Pulmonary artery endothelial cell (primary cell): Measurements from ENCODE around the gene ALG10B. TPM values are rescaled to one million over a fixed set of nuclear protein-coding genes. Genes with fewer than 3 reads are reported as not detected.
"Not testable (repeated sequence)": the region's sequence is repeated elsewhere in the genome, so short reads cannot be mapped to it uniquely, and the experiment has no call there.

Source experiments
- DNase-seq: peaks from one replicate; pipeline ENCODE4 v3.0.0-alpha.2; 2011; ENCODE audit warnings: low read depth, low spot score
- total RNA-seq: library from RNA; depleted of rRNA; stranded (reverse); fragments of >200 nt; gene quantifications from 2 replicates; pipeline ENCODE4 v1.2.3, GENCODE V29; 2014

The ALG10B gene, protein sequence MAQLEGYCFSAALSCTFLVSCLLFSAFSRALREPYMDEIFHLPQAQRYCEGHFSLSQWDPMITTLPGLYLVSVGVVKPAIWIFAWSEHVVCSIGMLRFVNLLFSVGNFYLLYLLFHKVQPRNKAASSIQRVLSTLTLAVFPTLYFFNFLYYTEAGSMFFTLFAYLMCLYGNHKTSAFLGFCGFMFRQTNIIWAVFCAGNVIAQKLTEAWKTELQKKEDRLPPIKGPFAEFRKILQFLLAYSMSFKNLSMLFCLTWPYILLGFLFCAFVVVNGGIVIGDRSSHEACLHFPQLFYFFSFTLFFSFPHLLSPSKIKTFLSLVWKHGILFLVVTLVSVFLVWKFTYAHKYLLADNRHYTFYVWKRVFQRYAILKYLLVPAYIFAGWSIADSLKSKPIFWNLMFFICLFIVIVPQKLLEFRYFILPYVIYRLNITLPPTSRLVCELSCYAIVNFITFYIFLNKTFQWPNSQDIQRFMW
- 5.9 and 8.7 TPM in 2 replicates for total RNA-seq

DNA sequence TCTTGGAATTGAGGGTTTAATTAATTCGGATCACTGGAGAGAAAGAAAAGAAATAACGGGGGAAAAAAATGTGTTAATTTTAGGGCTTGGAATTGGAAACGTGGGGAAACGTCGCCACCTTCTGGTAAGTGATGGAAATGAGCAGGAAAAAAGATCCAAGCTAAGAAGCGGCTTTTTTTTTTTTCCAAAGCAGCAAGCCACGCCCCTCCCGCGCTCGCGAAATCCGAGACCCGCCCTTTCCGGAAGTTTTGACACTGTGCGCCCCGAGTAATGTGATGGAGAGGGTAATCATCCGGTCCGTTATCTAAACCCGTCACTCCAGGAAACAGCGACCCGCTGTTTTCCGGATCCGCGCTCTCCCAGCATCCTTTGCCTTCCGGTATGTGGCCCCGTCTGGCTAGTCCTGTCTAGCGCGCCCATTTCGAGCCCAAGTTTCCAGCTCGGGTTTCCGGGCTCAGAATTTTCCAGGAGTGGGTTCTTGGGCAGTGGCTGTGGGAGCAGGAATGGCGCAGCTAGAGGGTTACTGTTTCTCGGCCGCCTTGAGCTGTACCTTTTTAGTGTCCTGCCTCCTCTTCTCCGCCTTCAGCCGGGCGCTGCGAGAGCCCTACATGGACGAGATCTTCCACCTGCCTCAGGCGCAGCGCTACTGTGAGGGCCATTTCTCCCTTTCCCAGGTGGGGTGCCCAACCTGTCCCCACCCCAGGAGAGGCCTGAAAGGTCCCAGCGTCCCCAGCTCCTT is at the start of gene ALG10B:
Gene ALG10B, plus strand, starts transcription at position 384 of the 739 bp plus-strand sequence. Its CDS starts 120 bp downstream, at position 504.
- DNase-seq = peak; percentile 90

DNA sequence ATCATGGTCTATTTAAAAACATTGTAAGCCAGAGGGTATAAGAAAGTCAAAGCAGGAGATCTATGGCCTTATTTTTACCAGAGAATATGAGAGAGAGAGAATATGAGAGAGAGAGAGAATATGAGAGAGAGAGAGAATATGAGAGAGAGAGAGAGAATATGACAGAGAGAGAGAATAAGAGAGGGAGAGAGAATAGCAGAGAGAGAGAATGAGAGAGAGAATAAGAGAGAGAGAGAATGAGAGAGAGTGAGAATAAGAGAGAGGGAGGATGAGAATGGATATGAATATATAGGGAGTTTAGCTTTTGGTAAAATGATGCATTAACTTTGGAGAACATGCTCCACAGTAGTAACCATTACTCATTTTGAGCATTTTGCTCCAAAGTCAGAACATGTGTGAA is 48.0 kb upstream of the ALG10B start:
- no peak for DNase-seq

DNA sequence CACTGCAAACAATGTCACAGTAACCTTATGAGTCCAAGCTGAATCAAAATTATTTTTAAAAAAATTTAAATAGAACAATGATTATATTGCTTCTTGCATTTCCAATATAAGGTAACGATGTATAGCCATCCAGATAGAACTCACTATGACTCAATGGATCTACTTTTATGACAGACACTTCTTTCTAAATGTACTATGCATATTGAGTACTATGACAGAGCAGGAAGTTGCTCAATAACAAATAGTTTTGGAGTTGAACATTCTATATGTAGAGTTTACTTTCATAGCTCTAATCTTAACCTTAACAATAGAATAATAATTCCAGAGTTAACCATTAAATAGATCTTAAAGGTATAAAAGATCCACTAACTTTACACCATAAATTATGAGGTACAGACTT is 46.7 kb upstream of the ALG10B start:
- no peak for DNase-seq

DNA sequence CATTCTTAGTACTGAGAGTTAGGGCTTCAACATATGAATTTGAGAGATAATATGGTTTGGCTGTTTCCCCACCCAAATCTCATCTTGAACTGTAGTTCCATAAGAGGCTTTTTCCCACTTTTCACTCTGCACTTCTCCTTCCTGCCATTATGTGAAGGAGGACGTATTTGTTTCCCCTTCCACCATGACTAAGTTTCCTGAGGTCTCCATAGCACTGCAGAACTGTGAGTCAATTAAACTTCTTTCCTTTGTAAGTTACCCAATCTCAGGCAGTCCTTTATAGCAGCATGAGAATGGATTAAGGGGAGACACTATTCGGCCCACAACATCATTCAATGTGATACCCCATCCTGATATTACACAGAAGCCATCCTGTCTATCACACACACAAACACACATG is 36.8 kb upstream of the ALG10B start:
- DNase-seq = no peak

DNA sequence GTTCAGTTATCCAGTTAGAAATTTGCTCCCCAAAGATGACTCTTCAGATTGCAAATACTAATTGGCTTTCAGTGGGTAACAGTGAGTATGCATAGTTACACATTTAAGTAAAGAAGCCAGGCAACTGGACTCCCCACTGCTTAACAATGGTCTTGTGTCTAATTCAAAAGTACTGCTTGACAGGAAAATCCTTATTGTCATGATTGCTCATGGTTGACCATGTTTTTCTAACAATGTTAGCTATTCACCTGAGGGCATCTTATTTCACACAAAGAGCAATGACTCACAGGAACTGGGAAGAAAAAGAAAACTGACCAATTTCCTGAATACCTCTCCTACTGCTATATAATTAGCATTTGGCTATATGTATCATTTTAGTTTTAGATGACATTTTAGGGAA is 33.7 kb upstream of the ALG10B start:
- no peak for DNase-seq

DNA sequence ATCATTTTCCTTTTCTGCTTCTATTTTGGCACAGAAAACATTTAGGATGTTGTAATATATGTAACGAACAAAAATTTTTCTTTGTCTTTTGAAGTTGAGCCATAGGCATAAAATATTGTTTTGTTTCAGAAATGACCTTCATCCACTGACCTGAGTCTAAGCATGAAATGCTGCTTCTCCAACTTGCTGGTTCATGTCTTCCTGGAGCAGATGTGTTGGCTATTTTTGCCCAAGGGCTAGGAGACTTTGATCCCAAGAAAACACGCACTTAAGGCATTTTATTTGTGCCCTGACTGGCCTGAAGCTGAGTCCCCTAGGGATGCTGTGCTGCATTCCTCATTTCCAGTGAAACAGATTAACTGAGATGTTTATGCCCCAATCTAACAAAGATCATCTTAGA is 27.2 kb upstream of the ALG10B start:
- no peak for DNase-seq

DNA sequence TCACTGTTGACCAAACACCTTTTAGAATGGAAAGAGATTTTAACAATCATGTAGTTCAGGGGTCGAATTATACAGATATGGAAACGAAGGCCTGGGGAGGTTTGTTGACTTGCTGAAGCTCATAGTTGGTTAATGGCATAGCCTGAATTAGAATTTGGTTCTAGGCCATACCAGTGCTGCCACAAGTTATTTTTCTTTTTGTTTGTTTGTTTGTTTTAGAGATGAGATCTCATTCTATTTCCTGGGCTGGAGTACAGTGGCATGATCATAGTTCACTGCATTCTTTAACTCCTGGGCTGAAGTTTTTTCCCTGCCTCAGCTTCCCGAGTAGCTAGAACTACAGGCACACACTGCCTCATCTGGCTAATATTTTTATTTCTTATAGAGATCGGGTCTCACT is 25.4 kb upstream of the ALG10B start:
- DNase-seq = no peak

DNA sequence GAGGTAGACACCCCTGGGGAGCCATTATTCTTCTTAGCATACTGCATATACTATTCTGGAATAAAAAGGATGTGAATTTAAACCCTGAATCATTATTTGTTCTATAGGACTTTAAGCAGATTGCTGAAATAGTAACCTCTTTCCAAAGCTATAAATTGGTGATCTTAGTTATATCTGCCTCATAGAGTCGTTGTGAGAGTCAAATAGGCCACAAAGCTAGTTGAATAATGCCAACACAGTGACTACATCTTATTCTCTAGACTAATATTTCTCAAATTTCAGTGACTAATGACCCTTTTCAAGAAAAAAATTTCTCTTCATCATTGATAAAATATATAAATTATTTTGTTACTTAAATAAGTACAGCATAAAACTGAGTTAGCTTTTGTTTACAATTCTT is 13.6 kb upstream of the ALG10B start:
- not testable (repeated sequence) for DNase-seq

DNA sequence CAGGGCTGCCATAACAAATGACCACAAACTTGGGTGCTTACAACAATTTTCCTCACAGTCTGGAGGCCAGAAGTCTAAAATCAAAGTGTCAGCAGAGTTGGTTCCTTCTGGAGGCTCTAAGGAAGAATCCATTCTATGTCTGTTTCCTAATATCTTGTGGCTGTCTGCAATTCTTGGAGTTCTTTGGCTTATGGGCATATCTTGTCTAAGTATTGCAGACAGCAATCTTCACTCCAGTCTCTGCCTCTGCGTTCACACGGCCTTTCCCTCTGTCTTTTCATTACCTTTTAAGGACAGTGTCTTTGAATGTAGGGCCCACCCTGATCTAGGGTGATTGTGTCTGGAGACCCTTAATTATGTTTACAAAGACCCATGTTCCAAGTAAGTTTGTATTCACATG is 5.4 kb downstream of the ALG10B start:
- DNase-seq = not testable (repeated sequence)

DNA sequence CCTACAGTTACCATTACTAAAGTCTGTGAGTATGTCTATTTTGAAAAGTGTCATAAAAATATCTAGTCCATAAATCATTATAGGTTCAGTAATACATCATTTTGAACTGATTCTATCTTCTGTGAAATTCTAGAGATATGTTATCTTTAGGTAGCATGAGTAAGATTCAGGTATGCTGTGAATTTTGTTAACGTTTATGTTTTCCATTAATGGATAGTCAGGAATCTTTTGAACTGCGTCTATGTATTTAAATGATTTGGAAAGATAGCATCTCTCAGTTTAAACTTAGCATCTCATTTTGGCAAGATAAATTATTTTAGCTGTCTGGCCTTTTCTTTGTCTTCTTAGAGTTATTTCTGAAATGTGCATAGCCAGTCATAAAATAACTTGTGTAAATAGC is 8.3 kb downstream of the ALG10B start:
- no peak for DNase-seq

DNA sequence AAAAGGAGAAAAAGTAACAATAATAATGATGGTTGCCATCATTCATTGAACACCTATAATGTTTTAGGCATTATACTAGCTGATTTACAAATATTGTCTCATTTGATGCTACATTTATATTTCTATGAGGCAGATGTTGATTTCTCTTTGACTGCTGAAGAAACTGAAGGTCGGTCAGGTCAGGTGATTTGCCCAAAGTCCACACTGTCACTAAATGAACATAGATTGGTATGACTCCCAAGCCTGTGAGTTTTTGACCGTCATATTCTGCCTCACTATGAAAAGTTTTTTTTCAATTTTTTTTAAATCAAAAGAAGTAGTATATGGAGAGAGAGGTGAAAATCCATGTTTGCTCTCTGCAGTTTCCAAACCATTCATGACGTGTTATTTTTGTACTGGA is 10.8 kb downstream of the ALG10B start:
- no peak for DNase-seq

DNA sequence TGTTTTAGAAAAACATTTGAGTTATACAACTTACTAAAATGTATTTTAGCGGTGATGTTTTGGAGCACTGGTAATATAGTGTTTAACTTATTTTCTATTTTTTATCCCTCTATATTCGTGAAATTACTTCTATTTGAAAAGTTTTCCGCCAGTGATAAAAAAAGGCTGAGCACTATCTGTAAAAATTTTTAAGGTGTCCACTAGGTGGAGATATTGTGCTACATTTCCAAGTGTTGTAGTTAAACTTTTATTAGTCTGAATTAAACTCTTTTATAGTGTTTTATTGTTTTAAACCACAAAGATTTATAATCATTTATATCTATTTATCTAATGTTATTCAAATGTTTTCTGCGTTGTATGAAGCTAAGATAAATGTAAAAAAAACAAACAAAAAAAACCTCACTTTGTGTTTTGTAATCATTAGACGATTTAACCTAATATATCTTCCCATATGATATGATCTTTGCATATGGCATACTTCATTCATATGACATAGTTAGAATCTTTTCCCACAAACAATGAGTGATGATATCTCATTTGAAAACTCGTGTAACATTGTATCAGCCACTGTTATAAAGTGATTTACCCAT is 11.8 kb downstream of the ALG10B start:
- no peak for DNase-seq

DNA sequence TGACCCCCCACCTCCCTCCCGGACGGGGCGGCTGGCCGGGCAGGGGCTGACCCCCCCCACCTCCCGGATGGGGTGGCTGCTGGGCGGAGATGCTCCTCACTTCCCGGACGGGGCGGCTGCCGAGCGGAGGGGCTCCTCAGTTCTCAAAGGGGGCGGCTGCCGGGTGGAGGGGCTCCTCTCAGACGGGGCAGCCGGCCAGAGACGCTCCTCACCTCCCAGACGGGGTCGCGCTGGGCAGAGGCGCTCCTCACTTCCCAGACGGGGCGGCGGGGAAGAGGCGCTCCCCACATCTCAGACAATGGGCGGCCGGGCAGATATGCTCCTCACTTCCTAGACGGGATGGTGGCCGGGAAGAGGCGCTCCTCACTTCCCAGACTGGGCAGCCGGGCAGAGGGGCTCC is 13.8 kb downstream of the ALG10B start:
- not testable (repeated sequence) for DNase-seq

DNA sequence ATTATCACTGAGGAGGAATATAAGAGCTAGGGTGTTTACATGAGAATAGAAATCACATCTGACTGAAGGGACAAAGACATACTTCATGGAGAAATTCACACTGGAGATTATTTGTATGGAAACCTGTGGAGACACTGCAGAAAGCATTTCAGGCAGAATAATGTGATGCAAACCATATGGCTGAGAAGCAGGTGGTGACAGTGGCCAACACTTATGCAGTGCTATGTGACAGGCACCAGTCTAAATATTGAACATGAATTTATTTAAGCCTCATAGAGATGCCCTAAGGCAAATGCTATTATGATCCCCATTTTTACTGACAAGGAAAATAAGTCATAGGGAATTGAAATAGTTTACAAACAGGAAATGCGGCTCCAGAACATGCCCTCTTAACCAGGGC is 16.2 kb downstream of the ALG10B start:
- DNase-seq = no peak

DNA sequence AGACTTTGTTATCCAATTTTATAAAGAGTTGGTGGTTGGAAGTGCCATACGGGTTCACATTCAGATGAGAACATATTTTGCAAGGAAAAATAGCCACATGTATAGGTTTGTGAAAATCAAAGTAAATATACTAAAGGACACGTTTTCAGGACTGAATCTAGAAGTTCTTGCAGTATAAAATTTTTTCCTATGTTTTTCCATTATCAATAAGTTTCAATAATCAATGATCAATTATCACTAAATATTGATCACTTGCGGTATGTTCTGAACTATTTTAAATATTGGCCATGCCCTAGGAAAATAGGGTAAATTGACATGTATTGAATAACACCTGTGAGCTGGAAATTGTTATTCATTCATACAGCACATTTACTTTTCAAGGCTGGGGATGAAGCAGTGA is 25.9 kb downstream of the ALG10B start:
- DNase-seq = no peak

DNA sequence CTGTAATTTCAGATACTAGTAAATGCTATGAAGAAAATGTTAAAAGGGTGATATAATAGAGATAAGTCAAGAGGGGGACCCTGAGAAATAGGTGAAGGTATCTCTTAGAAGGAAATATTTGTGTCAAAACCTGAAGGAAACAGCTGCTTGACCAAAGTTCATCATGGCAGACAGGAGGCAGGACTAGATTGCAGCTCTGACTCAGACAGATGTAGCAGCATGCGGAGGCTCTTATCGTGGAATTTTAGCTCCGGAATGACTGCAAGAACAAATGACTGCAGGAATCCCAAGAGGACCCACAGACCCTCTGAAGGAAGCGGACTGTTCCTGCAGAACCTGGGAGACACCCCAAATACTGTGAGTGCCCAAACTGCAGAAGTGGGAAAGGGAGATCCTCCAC is 26.7 kb downstream of the ALG10B start:
- not testable (repeated sequence) for DNase-seq

DNA sequence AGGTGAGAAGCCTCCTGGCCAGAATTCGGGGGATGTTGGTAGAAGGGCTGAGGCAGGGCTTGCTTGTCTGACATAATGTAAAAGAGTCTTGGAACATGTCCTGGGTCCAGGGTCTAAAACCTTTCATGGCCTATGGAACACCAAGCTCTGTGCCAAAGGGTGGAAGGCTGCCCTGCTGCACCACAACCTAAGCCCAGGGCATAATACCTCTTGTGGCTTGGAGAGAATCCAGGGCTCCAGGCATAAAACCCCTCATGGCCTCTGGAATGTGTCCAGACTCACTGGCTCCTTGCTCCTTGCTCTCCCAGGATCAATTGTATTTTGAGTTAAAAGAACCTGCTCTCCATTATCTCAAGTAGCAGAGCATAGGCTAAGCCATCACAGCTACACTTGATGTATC is 27.3 kb downstream of the ALG10B start:
- DNase-seq = not testable (repeated sequence)

DNA sequence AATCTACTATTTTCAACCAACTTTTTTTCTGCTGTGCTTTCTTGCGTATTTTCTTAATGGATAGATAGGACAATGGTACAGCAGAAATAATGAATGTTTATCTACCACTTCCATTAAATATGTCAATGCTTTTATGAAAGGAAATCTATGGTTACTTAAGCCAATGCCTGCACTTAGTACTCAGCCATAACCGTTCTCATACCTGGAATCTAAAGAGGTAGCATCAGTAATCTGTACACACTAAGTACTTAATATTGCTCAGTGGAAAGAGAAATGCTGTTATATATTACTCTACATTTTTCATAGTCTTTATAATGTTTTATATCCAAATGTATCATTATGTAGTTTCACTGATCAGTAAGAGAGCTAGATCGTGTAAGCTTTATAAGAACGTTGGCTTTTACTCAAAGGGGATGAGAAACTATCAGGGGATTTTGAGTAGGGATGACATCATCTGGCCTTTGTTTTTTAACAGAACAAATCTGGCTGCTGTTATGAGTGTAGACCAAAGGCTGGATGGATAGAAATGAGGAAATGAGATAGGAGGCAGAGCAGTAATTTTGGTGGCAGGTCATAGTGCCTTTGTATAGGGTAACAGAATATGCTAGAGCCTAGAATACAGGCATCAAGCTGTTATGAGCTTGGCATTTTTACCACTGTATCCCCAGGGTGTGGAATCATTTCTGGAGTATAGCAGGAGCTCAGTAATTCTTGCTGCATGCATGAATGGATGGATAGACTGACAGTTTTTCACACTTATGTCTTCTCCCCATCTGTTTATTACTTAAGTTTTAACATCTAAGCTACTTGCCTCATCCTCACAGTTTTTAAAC is 34.0 kb downstream of the ALG10B start:
- no peak for DNase-seq

DNA sequence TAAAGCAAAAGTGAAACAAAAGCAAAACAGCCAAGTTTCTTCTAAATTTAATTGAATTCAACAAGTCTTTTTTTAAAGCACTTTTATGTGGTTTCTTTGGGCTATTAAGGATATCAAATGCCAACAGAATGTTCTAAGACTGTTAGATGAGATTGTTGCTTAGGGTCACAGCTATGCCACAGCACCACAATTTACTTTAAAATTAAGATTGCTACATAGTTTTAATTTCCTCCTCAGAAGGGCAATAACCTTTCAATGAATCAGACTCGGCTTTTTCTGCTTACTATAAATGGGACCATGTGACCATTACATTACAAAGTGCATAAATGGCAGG is 34.6 kb downstream of the ALG10B start:
- DNase-seq = not testable (repeated sequence)

DNA sequence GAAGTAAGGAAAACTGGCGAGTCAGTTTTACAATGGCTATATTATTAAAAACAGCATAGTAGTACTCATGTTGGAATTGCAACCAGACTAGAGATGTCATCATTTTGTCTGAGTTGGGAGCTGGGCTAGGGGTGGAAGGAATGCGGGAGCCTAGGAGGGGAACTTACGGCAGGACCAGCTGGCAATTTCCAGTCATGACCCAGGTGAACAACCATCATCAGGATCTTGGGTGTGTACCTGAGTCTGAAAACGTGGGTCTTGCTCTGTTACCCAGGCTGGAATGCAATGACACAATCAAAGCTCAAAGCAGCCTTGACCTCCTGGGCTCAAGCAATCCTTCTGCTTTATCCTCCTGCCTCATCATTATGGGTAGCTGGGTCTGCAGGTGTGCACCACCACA is 50.9 kb downstream of the ALG10B start:
- no peak for DNase-seq

DNA sequence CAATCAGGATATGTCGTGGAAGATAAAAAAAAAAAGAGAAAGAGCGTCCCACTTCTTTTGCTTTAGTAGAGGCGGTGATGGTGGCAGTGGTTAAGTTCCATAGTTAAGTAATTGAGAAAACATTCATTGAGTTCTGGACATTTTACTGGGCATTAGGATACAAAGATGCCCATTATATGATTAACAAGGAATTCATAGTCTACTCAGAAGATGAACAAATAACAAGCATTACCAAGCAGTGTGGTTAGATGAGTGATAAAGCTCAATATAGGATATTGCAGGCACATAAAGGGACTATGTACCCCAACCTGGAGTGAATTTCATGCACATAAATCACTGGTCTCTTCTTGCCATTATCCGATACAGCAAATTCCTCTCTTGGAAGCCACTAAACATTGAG is 53.7 kb downstream of the ALG10B start:
- no peak for DNase-seq

DNA sequence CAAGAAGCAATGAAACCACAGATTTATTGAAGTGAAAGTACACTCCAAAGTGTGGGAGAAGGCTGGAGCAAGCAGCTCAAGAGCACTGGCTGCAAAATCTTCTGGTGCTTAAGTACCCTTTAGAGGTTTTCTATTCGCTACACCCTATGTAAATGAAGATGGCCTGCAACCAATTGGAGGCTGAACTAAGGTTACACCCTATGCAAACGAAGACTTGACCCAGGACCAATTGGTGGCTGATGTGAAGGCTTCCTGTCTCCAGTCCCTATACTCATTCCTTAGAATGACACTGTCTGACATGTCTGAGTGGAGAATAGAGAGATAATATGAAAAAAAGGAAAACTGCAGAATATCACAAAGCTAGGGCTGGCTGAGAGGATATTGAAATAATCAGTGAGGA is 57.2 kb downstream of the ALG10B start:
- DNase-seq = no peak
